NB4 (cell line): ENCODE data around the gene CCSER1.

ENCODE experiments used
- DNase-seq: peaks from one replicate; pipeline ENCODE4 v3.0.0; 2010; ENCODE audit warnings: low read depth
- H3K4me3 ChIP-seq: one replicate; pipeline ENCODE4 v1.5.1; 2011; ENCODE audit warnings: mild to moderate bottlenecking, low read depth, low read length, moderate library complexity
- CTCF ChIP-seq: IDR thresholded peaks from one replicate; pipeline ENCODE4 v1.5.1; 2012; ENCODE audit warnings: low read depth, low read length
- MAX ChIP-seq: IDR thresholded peaks from 2 replicates; pipeline ENCODE4 v1.6.1; 2011; ENCODE audit warnings: low read depth, low read length
- MYC ChIP-seq: IDR thresholded peaks from 2 replicates; pipeline ENCODE4 v1.6.1; 2011; ENCODE audit warnings: low read depth, low read length
- POLR2A ChIP-seq: IDR thresholded peaks from 2 replicates; pipeline ENCODE4 v1.6.1; 2011; ENCODE audit warnings: mild to moderate bottlenecking; ENCODE audit not compliant: insufficient read length; ENCODE audit errors: extremely low read depth

CCSER1 gene

GRCh38 chr4:91222014-91222413 lies 1094.8 kb downstream of the CCSER1 start:
- DNase-seq: no peak
- H3K4me3 ChIP-seq: no peak overlapping the region
- TF ChIP-seq MAX (no peak), POLR2A (no peak), MYC (no peak)

- DNase-seq: no peak
- TF ChIP-seq MYC (no peak), MAX (no peak), CTCF (no peak), POLR2A (no peak)
- no peak overlapping the region for H3K4me3 ChIP-seq
Observed at GRCh38 chr4:91226867-91227266, 1099.7 kb downstream of the CCSER1 start.

- TF ChIP-seq POLR2A (no peak), CTCF (no peak), MYC (no peak), MAX (no peak)
- no peak overlapping the region for H3K4me3 ChIP-seq
- DNase-seq: no peak
Observed at GRCh38 chr4:91228659-91229058, 1101.5 kb downstream of the CCSER1 start.

- H3K4me3 ChIP-seq: no peak overlapping the region
- TF ChIP-seq POLR2A (no peak), CTCF (no peak), MAX (no peak), MYC (no peak)
- DNase-seq: no peak
Observed at GRCh38 chr4:91233164-91233563, 1106.0 kb downstream of the CCSER1 start.

- no peak for DNase-seq
- TF ChIP-seq MAX (no peak), MYC (no peak), CTCF (no peak), POLR2A (no peak)
- no peak overlapping the region for H3K4me3 ChIP-seq
Observed at GRCh38 chr4:91243132-91243531, 1115.9 kb downstream of the CCSER1 start.

- no peak for DNase-seq
- TF ChIP-seq MYC (no peak), MAX (no peak), CTCF (no peak), POLR2A (no peak)
- H3K4me3 ChIP-seq: no peak overlapping the region
Observed at GRCh38 chr4:91256043-91256442, 1128.8 kb downstream of the CCSER1 start.
